ENCODE results near the gene ITGBL1. TPM values are rescaled to one million over a fixed set of nuclear protein-coding genes. Genes with fewer than 3 reads are reported as not detected.

The ITGBL1 gene
- total and polyA plus RNA-seq, 2 donors (not counting 3 experiments of a cell fraction or from before 2014, with no cell fraction given) = 4.6 to 8.8 TPM

DNA sequence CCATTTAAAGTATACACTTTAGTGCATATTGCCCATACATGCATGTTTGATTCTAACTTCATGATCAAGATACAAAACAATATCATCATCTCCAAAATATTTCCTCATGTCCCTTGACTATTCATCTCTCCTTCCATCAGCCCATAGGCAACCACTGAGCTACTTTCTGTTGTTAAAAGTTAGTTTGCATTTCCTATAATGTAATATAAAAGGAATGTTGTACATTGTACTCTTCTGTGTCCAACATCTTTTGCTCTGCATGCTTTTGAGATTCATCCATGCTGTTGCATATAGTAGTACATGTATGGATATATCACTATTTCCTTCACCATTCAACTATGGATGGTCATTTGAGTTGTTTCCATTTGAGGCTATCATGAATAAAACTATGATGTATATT is 74.7 kb downstream of the ITGBL1 start:
- BruUV-seq (replicated peaks) = no TSS peak
- no peak overlapping the region for H3K4me2 ChIP-seq (ENCODE audit: insufficient read depth, low read length)
- no peak overlapping the region for H3K27ac ChIP-seq (ENCODE audit: insufficient read depth, low read depth, low read length)
- no peak for DNase-seq (ENCODE audit: low read depth, low spot score)
- H3K9ac ChIP-seq (replicated peaks; ENCODE audit: extremely low read depth, insufficient read depth, low read length) = no peak overlapping the region
- ChIA-PET POLR2A (no interaction called here), CTCF (interaction anchor here (1.4 to 1.6 kb wide), 3 partner anchors 8 to 18 kb away, joined by 3 to 5 read pairs (median 3); no protein-coding TSS in a partner anchor)
- TF ChIP-seq EZH2 (IDR thresholded peaks at IDR 0.05; ENCODE audit: borderline replicate concordance, low read depth, low read length, severe bottlenecking) (no peak), MYC (IDR thresholded peaks at IDR 0.05; ENCODE audit: low read depth, low read length) (no peak), POLR2A (IDR thresholded peaks at IDR 0.05; ENCODE audit: low read depth, low read length) (no peak), POLR2AphosphoS5 (IDR thresholded peaks at IDR 0.05; ENCODE audit: insufficient read depth, low read depth, low read length) (no peak), FOS (IDR thresholded peaks at IDR 0.05; ENCODE audit: borderline replicate concordance, insufficient read depth, low read length) (no peak), GATA2 (IDR thresholded peaks at IDR 0.05; ENCODE audit: insufficient read depth, insufficient read length, low read depth, low read length) (no peak), JUN (IDR thresholded peaks at IDR 0.05; ENCODE audit: borderline replicate concordance, insufficient read depth, insufficient read length, low read depth) (no peak)
- TF ChIP-seq, protein P1, sequence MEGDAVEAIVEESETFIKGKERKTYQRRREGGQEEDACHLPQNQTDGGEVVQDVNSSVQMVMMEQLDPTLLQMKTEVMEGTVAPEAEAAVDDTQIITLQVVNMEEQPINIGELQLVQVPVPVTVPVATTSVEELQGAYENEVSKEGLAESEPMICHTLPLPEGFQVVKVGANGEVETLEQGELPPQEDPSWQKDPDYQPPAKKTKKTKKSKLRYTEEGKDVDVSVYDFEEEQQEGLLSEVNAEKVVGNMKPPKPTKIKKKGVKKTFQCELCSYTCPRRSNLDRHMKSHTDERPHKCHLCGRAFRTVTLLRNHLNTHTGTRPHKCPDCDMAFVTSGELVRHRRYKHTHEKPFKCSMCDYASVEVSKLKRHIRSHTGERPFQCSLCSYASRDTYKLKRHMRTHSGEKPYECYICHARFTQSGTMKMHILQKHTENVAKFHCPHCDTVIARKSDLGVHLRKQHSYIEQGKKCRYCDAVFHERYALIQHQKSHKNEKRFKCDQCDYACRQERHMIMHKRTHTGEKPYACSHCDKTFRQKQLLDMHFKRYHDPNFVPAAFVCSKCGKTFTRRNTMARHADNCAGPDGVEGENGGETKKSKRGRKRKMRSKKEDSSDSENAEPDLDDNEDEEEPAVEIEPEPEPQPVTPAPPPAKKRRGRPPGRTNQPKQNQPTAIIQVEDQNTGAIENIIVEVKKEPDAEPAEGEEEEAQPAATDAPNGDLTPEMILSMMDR (IDR thresholded peaks at IDR 0.05; ENCODE audit: extremely low read depth in 1 of 2, insufficient read depth in 1 of 2, low read depth in 1 of 2, low read length in 2 of 2) = no peak
- TF ChIP-seq, protein P2, sequence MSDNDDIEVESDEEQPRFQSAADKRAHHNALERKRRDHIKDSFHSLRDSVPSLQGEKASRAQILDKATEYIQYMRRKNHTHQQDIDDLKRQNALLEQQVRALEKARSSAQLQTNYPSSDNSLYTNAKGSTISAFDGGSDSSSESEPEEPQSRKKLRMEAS (IDR thresholded peaks at IDR 0.05; ENCODE audit: insufficient read depth, insufficient read length) = no peak
- no peaks in the 10 kb centered on the region for H3K79me2 ChIP-seq (ENCODE audit: control insufficient read depth, insufficient read depth, low read length)
- H2AFZ ChIP-seq (ENCODE audit: low read depth, low read length) = no peak overlapping the region
- H3K4me3 ChIP-seq (replicated peaks in 1 of 3; ENCODE audit: insufficient read depth in 1 of 3, low read depth in 1 of 3, low read length in 3 of 3) = no peak overlapping the region
- FAIRE-seq = no peak
- no peaks in the 10 kb centered on the region for H3K9me1 ChIP-seq (replicated peaks; ENCODE audit: control insufficient read depth, extremely low read depth, insufficient read depth, low read length)
- no peaks in the 10 kb centered on the region for H3K36me3 ChIP-seq (ENCODE audit: control insufficient read depth in 2 of 2, extremely low read depth in 1 of 2, insufficient read depth in 2 of 2, low read length in 2 of 2)
- dilution Hi-C loops (cut with MboI; ENCODE audit: extremely low pct_ligation_motif_present, low sequenced_read_pairs) (no loop called here), intact Hi-C loops (cut with micrococcal nuclease) (no loop called here)
- no peaks in the 10 kb centered on the region for H4K20me1 ChIP-seq (replicated peaks; ENCODE audit: control insufficient read depth, extremely low read depth, insufficient read depth, low read length)
- peaks cover 6% of the 10 kb centered on the region for H3K4me1 ChIP-seq (ENCODE audit: control insufficient read depth, extremely low read depth, insufficient read depth, low read length)
- H3K27me3 ChIP-seq (ENCODE audit: control insufficient read depth in 2 of 2, insufficient read depth in 2 of 2, low read length in 2 of 2) = no peaks in the 10 kb centered on the region
- no peaks in the 10 kb centered on the region for H3K9me3 ChIP-seq (replicated peaks; ENCODE audit: control insufficient read depth, insufficient read depth, low read length)

All from endothelial cell of umbilical vein (primary cell).